Mesothelial cell of epicardium (in vitro differentiated cells): ENCODE results near the gene VEGFA. TPM values are rescaled to one million over a fixed set of nuclear protein-coding genes. Genes with fewer than 3 reads are reported as not detected.

Experiments
- DNase-seq, 2 experiments: peaks; one replicate each; pipeline ENCODE4 v3.0.0; 2021; ENCODE audit warnings: low spot score in 2 of 2; ENCODE audit not compliant: unreplicated experiment in 2 of 2
- H3K27ac Mint-ChIP-seq: 2 replicates; pipeline ENCODE4 v1.8.0; 2021; ENCODE audit warnings: mixed read lengths
- H3K27me3 Mint-ChIP-seq: 2 replicates; pipeline ENCODE4 v1.8.0; 2021; ENCODE audit warnings: low read depth, mixed read lengths
- H3K36me3 Mint-ChIP-seq: 2 replicates; pipeline ENCODE4 v1.8.0; 2021; ENCODE audit warnings: mixed read lengths
- H3K4me1 Mint-ChIP-seq: 2 replicates; pipeline ENCODE4 v1.8.0; 2021; ENCODE audit warnings: mixed read lengths
- H3K4me3 Mint-ChIP-seq: 2 replicates; pipeline ENCODE4 v1.8.0; 2021; ENCODE audit warnings: mild to moderate bottlenecking, moderate library complexity, mixed read lengths
- H3K9me3 Mint-ChIP-seq: 2 replicates; pipeline ENCODE4 v1.8.0; 2021; ENCODE audit warnings: mixed read lengths
- CTCF ChIP-seq: fragments of 200-600 bp; sonication (generic); IDR thresholded peaks from one replicate; pipeline ENCODE4 v1.5.0; 2021; ENCODE audit warnings: antibody characterized with exemption; ENCODE audit not compliant: unreplicated experiment
- total RNA-seq: library from RNA; stranded (reverse); gene quantifications from 3 replicates; pipeline ENCODE4 v1.2.1, GENCODE V29; 2021

VEGFA gene
- total RNA-seq, 1 donor from 2014 or later = 185 TPM

- Mint-ChIP-seq H3K36me3 (no peaks in the 10 kb centered on the region), H3K4me1 (peaks cover 47% of the 10 kb centered on the region), H3K27ac (no peak overlapping the region), H3K9me3 (no peaks in the 10 kb centered on the region), H3K27me3 (peaks cover 9% of the 10 kb centered on the region), H3K4me3 (no peak overlapping the region)
- DNase-seq = peak in 1 of 2 experiments; percentile 16
- TF ChIP-seq CTCF = no peak
Observed at GRCh38 chr6:43743682-43744381, 26.2 kb upstream of the VEGFA start.

- no peak overlapping the region for H3K27ac Mint-ChIP-seq
- H3K9me3 Mint-ChIP-seq = no peaks in the 10 kb centered on the region
- DNase-seq = no peak
- no peak for TF ChIP-seq CTCF
- no peaks in the 10 kb centered on the region for H3K36me3 Mint-ChIP-seq
- peaks cover 9% of the 10 kb centered on the region for H3K27me3 Mint-ChIP-seq
- H3K4me1 Mint-ChIP-seq = peaks cover 45% of the 10 kb centered on the region
- H3K4me3 Mint-ChIP-seq = no peak overlapping the region
Observed at GRCh38 chr6:43744491-43744890, 25.5 kb upstream of the VEGFA start.

GRCh38 chr6:43744931-43745727 is 24.9 kb upstream of the VEGFA start:
- Mint-ChIP-seq H3K4me3 (no peak overlapping the region), H3K27ac (no peak overlapping the region), H3K4me1 (peaks cover 42% of the 10 kb centered on the region), H3K36me3 (no peaks in the 10 kb centered on the region), H3K9me3 (no peaks in the 10 kb centered on the region), H3K27me3 (peaks cover 9% of the 10 kb centered on the region)
- peak in 1 of 2 experiments; percentile 19 for DNase-seq
- TF ChIP-seq CTCF = no peak

GRCh38 chr6:43746071-43746470 is 23.9 kb upstream of the VEGFA start:
- H3K4me1 Mint-ChIP-seq = peaks cover 36% of the 10 kb centered on the region
- no peaks in the 10 kb centered on the region for H3K9me3 Mint-ChIP-seq
- no peaks in the 10 kb centered on the region for H3K36me3 Mint-ChIP-seq
- peaks cover 9% of the 10 kb centered on the region for H3K27me3 Mint-ChIP-seq
- no peak for DNase-seq
- H3K27ac Mint-ChIP-seq = peak overlapping the region; percentile 93
- no peak for TF ChIP-seq CTCF
- no peak overlapping the region for H3K4me3 Mint-ChIP-seq

GRCh38 chr6:43746613-43747102 is 23.4 kb upstream of the VEGFA start:
- H3K36me3 Mint-ChIP-seq = no peaks in the 10 kb centered on the region
- TF ChIP-seq CTCF = no peak
- H3K4me1 Mint-ChIP-seq = peaks cover 30% of the 10 kb centered on the region
- H3K27ac Mint-ChIP-seq = peak overlapping the region; percentile 93
- H3K27me3 Mint-ChIP-seq = peaks cover 9% of the 10 kb centered on the region
- no peaks in the 10 kb centered on the region for H3K9me3 Mint-ChIP-seq
- peak in 1 of 2 experiments; percentile 37 for DNase-seq
- H3K4me3 Mint-ChIP-seq = no peak overlapping the region
